ENCODE results near the gene NRN1L.
A peak's percentile ranks its signal among the peaks of the same experiment; 100 is the strongest.
"Not testable (repeated sequence)": the region's sequence is repeated elsewhere in the genome, so short reads cannot be mapped to it uniquely, and the experiment has no call there.

Gene NRN1L

DNA sequence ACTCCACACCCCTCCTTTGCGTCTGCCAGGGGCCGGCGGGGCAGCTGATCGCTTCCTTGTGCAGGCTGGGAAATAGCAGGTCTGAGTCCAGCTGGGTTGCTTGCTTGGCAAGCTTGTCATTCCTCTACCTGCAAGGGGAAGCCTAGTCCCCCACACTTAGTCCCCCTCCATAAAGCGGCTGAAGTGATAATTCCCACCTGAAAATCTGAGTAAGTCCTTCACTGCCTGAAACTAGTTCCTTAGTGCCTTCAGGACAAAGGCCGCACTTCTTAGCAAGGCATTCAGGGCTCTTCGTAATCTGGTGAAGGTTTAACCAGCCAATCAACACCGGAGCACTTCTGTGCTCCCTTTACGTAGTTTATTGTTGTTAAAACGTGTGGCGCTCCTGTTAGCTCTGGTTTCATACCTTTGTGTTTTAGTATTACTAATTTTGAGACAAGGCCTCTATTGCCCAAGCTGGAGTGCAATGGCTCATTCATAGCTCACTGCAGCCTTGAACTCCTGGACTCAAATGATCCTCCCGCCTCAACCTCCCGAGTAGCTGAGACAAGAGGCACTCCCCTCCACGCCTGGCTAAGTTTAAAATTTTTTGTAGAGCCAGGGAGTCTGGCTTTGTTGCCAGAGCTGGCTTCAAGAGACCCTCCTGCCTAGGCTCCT, 9.2 kb downstream of the NRN1L start:
- peak overlapping the region; percentile 95 to 99 (median 98) for H3K9ac ChIP-seq
- H4K20me1 ChIP-seq, result peaks cover 10 to 45% (median 25%) of the 10 kb centered on the region in 11 experiments; a peak in 15 of 22 replicates
- no peaks in the 10 kb centered on the region for H3K27me3 ChIP-seq
- peaks cover 17 to 25% (median 20%) of the 10 kb centered on the region in 10 experiments for H3K4me1 ChIP-seq
- H3K9me3 ChIP-seq (replicated peaks in 1 of 11), result no peaks in the 10 kb centered on the region
- H3K27ac ChIP-seq, result peak overlapping the region; percentile 90 to 97 (median 96)
- peak overlapping the region; percentile 86 to 99 (median 95) for H3K4me2 ChIP-seq
- peaks cover 0 to 18% (median 4%) of the 10 kb centered on the region in 11 experiments; a peak in 6 of 22 replicates for H3K36me3 ChIP-seq
- peak overlapping the region; percentile 89 to 99 (median 92) for H3K4me3 ChIP-seq
- TF ChIP-seq Cebpa-rat (IDR thresholded peaks at IDR 0.05), result no peak

GRCh38 chr16:67897231-67897630, 12.5 kb downstream of the NRN1L start:
- Histone ChIP-seq H3K4me2 (no peak overlapping the region), H3K27ac (no peak overlapping the region), H3K9me3 (replicated peaks in 1 of 11) (no peaks in the 10 kb centered on the region), H3K4me1 (peaks cover 16 to 22% (median 19%) of the 10 kb centered on the region in 10 experiments), H3K36me3 (peaks cover 0 to 36% (median 28%) of the 10 kb centered on the region in 11 experiments; a peak in 15 of 22 replicates), H3K27me3 (no peaks in the 10 kb centered on the region), H4K20me1 (peaks cover 23 to 77% (median 55%) of the 10 kb centered on the region in 11 experiments; a peak in 17 of 22 replicates), H3K9ac (no peak overlapping the region), H3K4me3 (no peak overlapping the region)
- TF ChIP-seq Cebpa-rat (IDR thresholded peaks at IDR 0.05), result no peak

GRCh38 chr16:67901734-67902133, 17.0 kb downstream of the NRN1L start:
- no peak overlapping the region for H3K4me3 ChIP-seq
- H3K9me3 ChIP-seq (replicated peaks in 1 of 11), result no peaks in the 10 kb centered on the region
- no peak for TF ChIP-seq Cebpa-rat (IDR thresholded peaks at IDR 0.05)
- 0 out of 20 replicates have a peak, but pooled peaks cover 0 to 4% (median 0%) of the 10 kb centered on the region in 10 experiments for H3K4me1 ChIP-seq
- no peak overlapping the region for H3K9ac ChIP-seq
- H3K27me3 ChIP-seq, result no peaks in the 10 kb centered on the region
- peaks cover 22 to 90% (median 65%) of the 10 kb centered on the region in 11 experiments; a peak in 17 of 22 replicates for H4K20me1 ChIP-seq
- no peak overlapping the region for H3K27ac ChIP-seq
- H3K4me2 ChIP-seq, result no peak overlapping the region
- H3K36me3 ChIP-seq, result peaks cover 9 to 77% (median 42%) of the 10 kb centered on the region in 11 experiments; a peak in 19 of 22 replicates

DNA sequence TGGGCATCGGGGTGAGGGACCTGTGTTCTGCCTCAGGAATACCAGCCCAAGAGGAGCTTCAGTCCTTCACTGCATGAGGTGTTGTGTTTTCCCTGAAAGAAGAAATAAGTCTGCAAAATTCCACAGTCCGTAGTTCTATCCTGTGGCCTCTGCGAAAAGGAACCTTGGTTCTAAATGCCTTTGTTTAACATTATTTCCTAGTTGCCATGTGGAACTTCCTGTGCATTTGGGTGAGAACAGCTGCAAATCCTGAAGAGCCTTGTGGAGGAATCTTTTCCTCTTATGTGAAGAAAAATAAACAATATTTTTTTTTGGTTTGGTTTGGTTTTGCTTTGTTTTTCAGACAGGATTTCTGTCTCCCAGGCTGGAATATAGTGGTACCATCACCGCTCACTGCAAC, 18.1 kb downstream of the NRN1L start:
- H3K27ac ChIP-seq, result no peak overlapping the region
- H3K4me2 ChIP-seq, result no peak overlapping the region
- H3K9me3 ChIP-seq (replicated peaks in 1 of 11), result no peaks in the 10 kb centered on the region
- 0 out of 20 replicates have a peak, but pooled peaks cover 0 to 4% (median 0%) of the 10 kb centered on the region in 10 experiments for H3K4me1 ChIP-seq
- peaks cover 9 to 75% (median 35%) of the 10 kb centered on the region in 11 experiments; a peak in 19 of 22 replicates for H3K36me3 ChIP-seq
- H4K20me1 ChIP-seq, result peaks cover 12 to 86% (median 60%) of the 10 kb centered on the region in 11 experiments; a peak in 17 of 22 replicates
- no peaks in the 10 kb centered on the region for H3K27me3 ChIP-seq
- no peak overlapping the region for H3K4me3 ChIP-seq
- no peak for TF ChIP-seq Cebpa-rat (IDR thresholded peaks at IDR 0.05)
- H3K9ac ChIP-seq, result no peak overlapping the region

DNA sequence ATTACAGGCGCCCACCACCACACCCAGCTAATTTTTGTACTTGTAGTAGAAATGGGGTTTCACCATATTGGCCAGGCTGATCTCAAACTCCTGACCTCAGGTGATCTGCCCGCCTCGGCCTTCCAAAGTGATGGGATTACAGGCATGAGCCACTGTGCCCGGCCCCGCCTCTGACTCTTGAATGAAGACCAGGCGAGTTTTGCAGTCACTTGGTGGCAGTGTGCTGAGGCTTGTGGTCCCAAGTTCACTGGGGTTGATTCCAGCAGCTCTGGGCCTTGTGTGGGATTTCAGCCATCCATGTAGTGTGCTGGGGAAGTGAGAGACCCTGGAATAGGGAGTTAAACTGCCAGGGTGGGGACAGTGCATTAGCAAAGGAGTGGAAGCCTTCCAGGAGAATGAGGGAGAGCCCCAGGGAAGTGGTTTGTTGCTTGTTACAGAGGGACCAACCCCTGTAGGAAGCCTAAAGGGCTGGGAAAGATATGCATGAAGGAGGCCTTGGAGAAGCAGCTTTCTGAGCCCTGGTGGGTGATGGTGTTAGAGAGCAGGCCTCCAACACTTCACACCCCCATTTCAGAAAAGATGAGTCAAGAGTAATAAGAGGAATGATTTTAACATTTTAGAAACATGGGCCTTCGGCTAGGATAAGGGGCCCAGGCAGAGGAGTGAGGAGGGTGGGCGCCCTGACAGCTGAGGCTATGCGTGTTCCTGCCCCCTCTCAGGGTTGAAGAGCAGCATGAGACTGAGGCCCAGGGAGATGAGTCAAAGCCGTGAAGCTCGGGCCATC, 22.9 kb downstream of the NRN1L start:
- H3K9ac ChIP-seq, result peak overlapping the region in 2 of 11 experiments; percentile 2 to 5; a peak in 1 of 22 replicates
- TF ChIP-seq Cebpa-rat (IDR thresholded peaks at IDR 0.05), result no peak
- no peaks in the 10 kb centered on the region for H3K9me3 ChIP-seq (replicated peaks in 1 of 11)
- H3K36me3 ChIP-seq, result peaks cover 34 to 90% (median 57%) of the 10 kb centered on the region in 11 experiments
- H3K27me3 ChIP-seq, result no peaks in the 10 kb centered on the region
- H3K4me3 ChIP-seq, result no peak overlapping the region
- H3K4me1 ChIP-seq, result peaks cover 10 to 23% (median 21%) of the 10 kb centered on the region in 10 experiments
- H3K27ac ChIP-seq, result no peak overlapping the region
- H4K20me1 ChIP-seq, result peaks cover 7 to 86% (median 48%) of the 10 kb centered on the region in 11 experiments; a peak in 19 of 22 replicates
- no peak overlapping the region for H3K4me2 ChIP-seq

DNA sequence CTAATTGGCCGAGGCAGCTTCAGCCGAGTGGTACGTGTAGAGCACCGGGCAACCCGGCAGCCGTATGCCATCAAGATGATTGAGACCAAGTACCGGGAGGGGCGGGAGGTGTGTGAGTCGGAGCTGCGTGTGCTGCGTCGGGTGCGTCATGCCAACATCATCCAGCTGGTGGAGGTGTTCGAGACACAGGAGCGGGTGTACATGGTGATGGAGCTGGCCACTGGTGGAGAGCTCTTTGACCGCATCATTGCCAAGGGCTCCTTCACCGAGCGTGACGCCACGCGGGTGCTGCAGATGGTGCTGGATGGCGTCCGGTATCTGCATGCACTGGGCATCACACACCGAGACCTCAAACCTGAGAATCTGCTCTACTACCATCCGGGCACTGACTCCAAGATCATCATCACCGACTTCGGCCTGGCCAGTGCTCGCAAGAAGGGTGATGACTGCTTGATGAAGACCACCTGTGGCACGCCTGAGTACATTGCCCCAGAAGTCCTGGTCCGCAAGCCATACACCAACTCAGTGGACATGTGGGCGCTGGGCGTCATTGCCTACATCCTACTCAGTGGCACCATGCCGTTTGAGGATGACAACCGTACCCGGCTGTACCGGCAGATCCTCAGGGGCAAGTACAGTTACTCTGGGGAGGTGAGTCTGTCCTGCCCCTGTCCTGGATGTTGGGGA, 24.5 kb downstream of the NRN1L start:
- Histone ChIP-seq H3K4me3 (no peak overlapping the region), H3K4me1 (peaks cover 10 to 23% (median 21%) of the 10 kb centered on the region in 10 experiments), H3K27ac (peak overlapping the region in 4 of 11 experiments; percentile 1 to 26 (median 16); a peak in 4 of 22 replicates), H3K36me3 (peaks cover 24 to 88% (median 49%) of the 10 kb centered on the region in 11 experiments), H3K9me3 (replicated peaks in 1 of 11) (no peaks in the 10 kb centered on the region), H3K9ac (peak overlapping the region in 4 of 11 experiments; percentile 7 to 42 (median 29); a peak in 3 of 22 replicates), H4K20me1 (peaks cover 7 to 85% (median 43%) of the 10 kb centered on the region in 11 experiments; a peak in 19 of 22 replicates), H3K27me3 (no peaks in the 10 kb centered on the region), H3K4me2 (peak overlapping the region in 9 of 11 experiments; percentile 22 to 52 (median 33); a peak in 14 of 22 replicates)
- no peak for TF ChIP-seq Cebpa-rat (IDR thresholded peaks at IDR 0.05)

GRCh38 chr16:67910158-67910557, 25.5 kb downstream of the NRN1L start:
- Histone ChIP-seq H3K27ac (peak overlapping the region in 9 of 11 experiments; percentile 1 to 64 (median 36); a peak in 12 of 22 replicates), H3K4me1 (peaks cover 10 to 23% (median 21%) of the 10 kb centered on the region in 10 experiments), H3K4me3 (no peak overlapping the region), H3K4me2 (peak overlapping the region in 9 of 11 experiments; percentile 22 to 52 (median 33); a peak in 18 of 22 replicates), H3K9me3 (replicated peaks in 1 of 11) (no peaks in the 10 kb centered on the region), H3K9ac (peak overlapping the region in 7 of 11 experiments; percentile 7 to 49 (median 28); a peak in 7 of 22 replicates), H4K20me1 (peaks cover 7 to 85% (median 43%) of the 10 kb centered on the region in 11 experiments; a peak in 19 of 22 replicates), H3K27me3 (no peaks in the 10 kb centered on the region), H3K36me3 (peaks cover 24 to 88% (median 58%) of the 10 kb centered on the region in 11 experiments)
- TF ChIP-seq Cebpa-rat (IDR thresholded peaks at IDR 0.05), result no peak

GRCh38 chr16:67914758-67915495, 30.2 kb downstream of the NRN1L start:
- peaks cover 24 to 42% (median 32%) of the 10 kb centered on the region in 10 experiments for H3K4me1 ChIP-seq
- H4K20me1 ChIP-seq, result peaks cover 36 to 99% (median 76%) of the 10 kb centered on the region in 11 experiments
- H3K9ac ChIP-seq, result no peak overlapping the region
- H3K4me3 ChIP-seq, result no peak overlapping the region
- no peaks in the 10 kb centered on the region for H3K9me3 ChIP-seq (replicated peaks in 1 of 11)
- TF ChIP-seq Cebpa-rat (IDR thresholded peaks at IDR 0.05), result no peak
- H3K36me3 ChIP-seq, result peaks cover 22 to 93% (median 76%) of the 10 kb centered on the region in 11 experiments
- no peak overlapping the region for H3K4me2 ChIP-seq
- no peaks in the 10 kb centered on the region for H3K27me3 ChIP-seq
- H3K27ac ChIP-seq, result no peak overlapping the region

DNA sequence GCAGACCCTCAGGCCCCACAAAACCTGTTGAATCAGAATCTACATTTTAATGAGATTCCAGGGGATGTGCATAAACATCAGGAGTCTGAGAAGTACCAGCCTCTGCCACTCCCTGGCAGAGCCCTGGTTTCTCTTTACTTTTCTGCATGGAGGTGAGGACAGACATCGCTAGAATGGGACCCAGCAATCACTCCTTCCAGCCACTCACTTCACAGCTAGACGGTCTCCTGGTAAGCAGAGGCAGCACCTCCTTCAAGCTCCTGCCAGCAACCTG, 30.7 kb downstream of the NRN1L start:
- not testable (repeated sequence) for H3K9me3 ChIP-seq (replicated peaks in 1 of 11); H3K4me2 ChIP-seq; H3K27ac ChIP-seq; H3K9ac ChIP-seq; H3K27me3 ChIP-seq; H3K4me3 ChIP-seq
- Histone ChIP-seq H3K36me3 (peaks cover 20 to 97% (median 79%) of the 10 kb centered on the region in 11 experiments), H3K4me1 (peaks cover 20 to 42% (median 32%) of the 10 kb centered on the region in 10 experiments), H4K20me1 (peaks cover 35 to 99% (median 77%) of the 10 kb centered on the region in 11 experiments)

All from BLaER1 treated with 17β-estradiol and CSF1 and Interleukin-3, amounts not matched to agents 10 nM and 100 nM (cell line).